Mesenchymal stem cell (in vitro differentiated cells and primary cell): Measurements from ENCODE around the gene BABAM2.

Experiments
- DNase-seq: peaks from one replicate; pipeline ENCODE4 v3.0.0-alpha.2; 2013
- H2AFZ ChIP-seq: one replicate; pipeline ENCODE4 v1.6.1; 2013; ENCODE audit warnings: low read depth, mild to moderate bottlenecking, control low read depth, inconsistent platforms, low read length, moderate library complexity
- H2AK5ac ChIP-seq: 2 replicates; pipeline ENCODE4 v1.6.1; 2013; ENCODE audit warnings: low read length, moderate library complexity, mild to moderate bottlenecking, inconsistent platforms; ENCODE audit not compliant: severe bottlenecking
- H2BK120ac ChIP-seq: one replicate; pipeline ENCODE4 v1.6.1; 2013; ENCODE audit warnings: low read depth, mild to moderate bottlenecking, inconsistent platforms, low read length, moderate library complexity
- H2BK12ac ChIP-seq, 2 experiments: one replicate each; pipeline ENCODE4 v1.6.1; 2013; ENCODE audit warnings: inconsistent platforms in 2 of 2, low read length in 2 of 2, mild to moderate bottlenecking in 2 of 2, moderate library complexity in 2 of 2, control low read depth in 1 of 2
- H2BK15ac ChIP-seq: one replicate; pipeline ENCODE4 v1.6.1; 2013; ENCODE audit warnings: mild to moderate bottlenecking, low read depth, inconsistent platforms; ENCODE audit not compliant: poor library complexity, severe bottlenecking
- H2BK5ac ChIP-seq: 2 replicates; pipeline ENCODE4 v1.6.1; 2013; ENCODE audit warnings: low read depth, mild to moderate bottlenecking, low read length, control low read depth, inconsistent platforms; ENCODE audit not compliant: poor library complexity, severe bottlenecking
- H3K14ac ChIP-seq, 2 experiments: one replicate each; pipeline ENCODE4 v1.6.1; 2013; ENCODE audit warnings: inconsistent platforms in 2 of 2, low read length in 2 of 2, control low read depth in 1 of 2, mild to moderate bottlenecking in 1 of 2, moderate library complexity in 1 of 2
- H3K18ac ChIP-seq, 2 experiments: one replicate each; pipeline ENCODE4 v1.6.1; 2013; ENCODE audit warnings: inconsistent platforms in 2 of 2, low read length in 2 of 2, control low read depth in 1 of 2, low read depth in 1 of 2, mild to moderate bottlenecking in 1 of 2
- H3K23ac ChIP-seq, 2 experiments: one replicate each; pipeline ENCODE4 v1.6.1; 2013; ENCODE audit warnings: inconsistent platforms in 2 of 2, low read length in 2 of 2, mild to moderate bottlenecking in 2 of 2, moderate library complexity in 2 of 2, control low read depth in 1 of 2
- H3K27ac ChIP-seq: 2 replicates; pipeline ENCODE4 v1.5.1; 2013; ENCODE audit warnings: mild to moderate bottlenecking, moderate library complexity, low read length, control low read depth, inconsistent platforms; ENCODE audit not compliant: poor library complexity, severe bottlenecking
- H3K27me3 ChIP-seq, 2 experiments: 2 replicates each; pipeline versions ENCODE4 v1.6.1 to v1.7.0; 2013; ENCODE audit warnings: low read length in 2 of 2, mild to moderate bottlenecking in 2 of 2, moderate library complexity in 2 of 2, control low read depth in 1 of 2, inconsistent platforms in 1 of 2; ENCODE audit not compliant: control insufficient read depth in 1 of 2, insufficient read depth in 1 of 2
- H3K36me3 ChIP-seq, 2 experiments: 2 replicates each; pipeline versions ENCODE4 v1.6.1 to v1.7.0; 2013; ENCODE audit warnings: low read length in 2 of 2, control low read depth in 1 of 2, inconsistent platforms in 1 of 2, low read depth in 1 of 2, mild to moderate bottlenecking in 1 of 2; ENCODE audit not compliant: insufficient read depth in 2 of 2, control insufficient read depth in 1 of 2
- H3K4ac ChIP-seq, 2 experiments: one replicate each; pipeline ENCODE4 v1.6.1; 2013; ENCODE audit warnings: inconsistent platforms in 2 of 2, low read length in 2 of 2, mild to moderate bottlenecking in 2 of 2, moderate library complexity in 2 of 2, control low read depth in 1 of 2, low read depth in 1 of 2
- H3K4me1 ChIP-seq: 2 replicates; pipeline ENCODE4 v1.6.1; 2013; ENCODE audit warnings: low read depth, low read length, control low read depth; ENCODE audit not compliant: control insufficient read depth, insufficient read depth
- H3K4me2 ChIP-seq: 2 replicates; pipeline ENCODE4 v1.6.1; 2013; ENCODE audit warnings: low read length, mild to moderate bottlenecking, inconsistent platforms; ENCODE audit not compliant: poor library complexity, severe bottlenecking
- H3K4me3 ChIP-seq, 2 experiments: 2 replicates each; pipeline versions ENCODE4 v1.5.1 to v1.7.0; 2013; ENCODE audit warnings: low read length in 2 of 2, mild to moderate bottlenecking in 2 of 2, control low read depth in 1 of 2, low read depth in 1 of 2; ENCODE audit not compliant: insufficient read depth in 1 of 2
- H3K79me1 ChIP-seq: replicated peaks from 2 replicates; pipeline ENCODE4 v1.6.1; 2013; ENCODE audit warnings: mild to moderate bottlenecking, control low read depth, low read length, inconsistent platforms; ENCODE audit not compliant: poor library complexity, severe bottlenecking
- H3K9ac ChIP-seq: 2 replicates; pipeline ENCODE4 v1.7.0; 2013; ENCODE audit warnings: mild to moderate bottlenecking, low read length, moderate library complexity
- H3K9me3 ChIP-seq: 2 replicates; pipeline ENCODE4 v1.7.0; 2013; ENCODE audit warnings: mild to moderate bottlenecking, low read length; ENCODE audit not compliant: control insufficient read depth
- H4K8ac ChIP-seq: one replicate; pipeline ENCODE4 v1.6.1; 2013; ENCODE audit warnings: inconsistent platforms, mild to moderate bottlenecking, low read length, moderate library complexity
- H4K91ac ChIP-seq: one replicate; pipeline ENCODE4 v1.6.1; 2013; ENCODE audit warnings: mild to moderate bottlenecking, low read length, inconsistent platforms
- WGBS: methylation state at CpG from one replicate; pipeline ENCODE4 v1.1.7; 2013; ENCODE audit warnings: mixed read lengths; 5-methylcytosine and 5-hydroxymethylcytosine counted together

Gene BABAM2

GRCh38 chr2:28172114-28172898 lies 281.8 kb downstream of the BABAM2 start:
- H2BK120ac ChIP-seq, result peak overlapping the region; percentile 29
- peak overlapping the region; percentile 59 to 98 for H2BK12ac ChIP-seq
- no peak overlapping the region for H2BK15ac ChIP-seq
- 89% methylated on average over 9 of the region's 9 CpGs for WGBS
- H3K4me3 ChIP-seq, result no peak overlapping the region
- peaks cover 10% of the 10 kb centered on the region for H3K4me1 ChIP-seq
- peaks cover 6 to 8% of the 10 kb centered on the region in 2 experiments for H3K36me3 ChIP-seq
- H3K9ac ChIP-seq, result peak overlapping the region; percentile 62
- DNase-seq, result peak; percentile 16
- peak overlapping the region; percentile 67 for H2BK5ac ChIP-seq
- H4K91ac ChIP-seq, result peak overlapping the region; percentile 77
- H3K23ac ChIP-seq, result no peak overlapping the region
- peak overlapping the region; percentile 17 for H2AK5ac ChIP-seq
- H3K79me1 ChIP-seq, result no peaks in the 10 kb centered on the region
- peaks cover 7% of the 10 kb centered on the region for H3K9me3 ChIP-seq
- no peak overlapping the region for H3K4me2 ChIP-seq
- H3K4ac ChIP-seq, result peak overlapping the region; percentile 57 to 78
- H2AFZ ChIP-seq, result no peak overlapping the region
- no peak overlapping the region for H3K14ac ChIP-seq
- H3K27ac ChIP-seq, result peak overlapping the region; percentile 92
- H3K27me3 ChIP-seq, result no peaks in the 10 kb centered on the region
- peak overlapping the region; percentile 82 to 91 for H3K18ac ChIP-seq
- H4K8ac ChIP-seq, result peak overlapping the region; percentile 52

GRCh38 chr2:28173377-28173776 lies 282.8 kb downstream of the BABAM2 start:
- peaks cover 11% of the 10 kb centered on the region for H3K9me3 ChIP-seq
- no peak overlapping the region for H2AFZ ChIP-seq
- peak overlapping the region; percentile 92 for H3K27ac ChIP-seq
- peak overlapping the region; percentile 57 for H2AK5ac ChIP-seq
- H2BK15ac ChIP-seq, result no peak overlapping the region
- H3K9ac ChIP-seq, result no peak overlapping the region
- DNase-seq, result no peak
- H2BK5ac ChIP-seq, result no peak overlapping the region
- H3K4ac ChIP-seq, result no peak overlapping the region
- 78% methylated on average over 8 of the region's 8 CpGs for WGBS
- H2BK120ac ChIP-seq, result no peak overlapping the region
- H3K4me1 ChIP-seq, result peaks cover 10% of the 10 kb centered on the region
- no peak overlapping the region for H3K23ac ChIP-seq
- no peaks in the 10 kb centered on the region for H3K79me1 ChIP-seq
- peak overlapping the region in 1 of 2 experiments; percentile 80 for H2BK12ac ChIP-seq
- no peak overlapping the region for H3K4me2 ChIP-seq
- H3K36me3 ChIP-seq, result peaks cover 6 to 8% of the 10 kb centered on the region in 2 experiments
- H3K14ac ChIP-seq, result no peak overlapping the region
- H3K27me3 ChIP-seq, result no peaks in the 10 kb centered on the region
- H4K8ac ChIP-seq, result no peak overlapping the region
- peak overlapping the region in 1 of 2 experiments; percentile 84 for H3K18ac ChIP-seq
- no peak overlapping the region for H4K91ac ChIP-seq
- no peak overlapping the region for H3K4me3 ChIP-seq

GRCh38 chr2:28174211-28174610 lies 283.7 kb downstream of the BABAM2 start:
- Histone ChIP-seq H4K8ac (no peak overlapping the region), H3K36me3 (peaks cover 6 to 8% of the 10 kb centered on the region in 2 experiments), H3K27me3 (no peaks in the 10 kb centered on the region), H3K9me3 (peaks cover 19% of the 10 kb centered on the region), H3K4me3 (no peak overlapping the region), H3K4me2 (no peak overlapping the region), H2BK5ac (no peak overlapping the region), H2AK5ac (peak overlapping the region; percentile 65), H2BK15ac (no peak overlapping the region), H3K27ac (no peak overlapping the region), H3K9ac (no peak overlapping the region), H2BK12ac (no peak overlapping the region), H3K14ac (no peak overlapping the region), H4K91ac (no peak overlapping the region), H3K79me1 (no peaks in the 10 kb centered on the region), H3K4ac (no peak overlapping the region), H3K4me1 (peaks cover 10% of the 10 kb centered on the region), H2AFZ (no peak overlapping the region), H3K23ac (no peak overlapping the region), H3K18ac (no peak overlapping the region), H2BK120ac (no peak overlapping the region)
- 89% methylated on average over 1 of the region's 4 CpGs for WGBS
- no peak for DNase-seq

GRCh38 chr2:28175028-28175427 lies 284.5 kb downstream of the BABAM2 start:
- Histone ChIP-seq H3K9me3 (peaks cover 22% of the 10 kb centered on the region), H3K18ac (peak overlapping the region in 1 of 2 experiments; percentile 21), H2BK15ac (peak overlapping the region; percentile 4), H3K27me3 (no peaks in the 10 kb centered on the region), H2BK5ac (no peak overlapping the region), H3K23ac (peak overlapping the region in 1 of 2 experiments; percentile 47), H3K4me3 (no peak overlapping the region), H3K4me2 (no peak overlapping the region), H3K9ac (no peak overlapping the region), H4K8ac (peak overlapping the region; percentile 45), H2BK120ac (no peak overlapping the region), H3K4ac (no peak overlapping the region), H2BK12ac (peak overlapping the region in 1 of 2 experiments; percentile 49), H3K14ac (no peak overlapping the region), H3K36me3 (peaks cover 6 to 8% of the 10 kb centered on the region in 2 experiments), H2AK5ac (no peak overlapping the region), H3K27ac (no peak overlapping the region), H4K91ac (peak overlapping the region; percentile 29), H3K4me1 (peaks cover 8% of the 10 kb centered on the region), H3K79me1 (no peaks in the 10 kb centered on the region), H2AFZ (no peak overlapping the region)
- WGBS, result 85% methylated on average over 3 of the region's 3 CpGs
- DNase-seq, result no peak
